Stimulated activated CD8-positive, alpha-beta memory T cell treated with anti-CD3 and anti-CD28 coated beads, Interleukin-12 subunit alpha, Interleukin-12 subunit beta, amount 100 ng/mL, for 24 hours (primary cell): ENCODE results near the gene SLC9A7.

Experiments
- DNase-seq: peaks from one replicate; pipeline ENCODE4 v3.0.0-alpha.2; 2020; ENCODE audit errors: extremely low read depth

The SLC9A7 gene

GRCh38 chrX:46573331-46573891 is 185.5 kb downstream of the SLC9A7 start, which contains the start of gene CHST7:
Gene CHST7 (plus strand): TSS chrX:46573765. CDS start chrX:46573932, 167 bp downstream.
- DNase-seq = no peak

DNA sequence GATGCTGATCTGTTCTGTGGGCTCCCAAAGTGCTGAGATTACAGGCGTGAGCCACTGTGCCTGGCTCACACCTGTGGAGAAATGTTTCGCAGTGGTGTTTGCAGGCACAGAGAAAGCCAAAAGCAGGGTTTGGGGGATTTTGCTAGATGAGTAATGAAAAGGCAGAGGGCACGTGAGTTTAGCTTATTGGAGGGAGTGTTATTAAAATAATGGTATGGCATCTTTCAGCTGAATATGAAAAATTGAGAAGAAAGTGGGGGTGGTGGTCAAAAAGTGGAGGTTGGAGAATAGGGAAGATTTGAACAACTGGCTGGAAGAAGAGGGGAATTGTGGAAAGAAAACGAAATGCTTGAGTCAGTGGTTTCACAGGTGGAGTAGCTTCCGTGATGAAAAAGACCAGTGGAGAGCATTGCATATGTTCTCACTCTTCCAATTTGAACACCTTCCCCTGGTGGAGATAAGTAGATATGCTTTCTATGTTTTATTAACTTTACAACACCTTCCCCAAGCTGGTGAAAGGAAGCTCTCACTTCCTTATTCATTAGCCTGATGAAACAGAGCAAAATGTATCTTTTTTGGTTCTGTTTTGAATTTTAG is 186.5 kb downstream of the SLC9A7 start:
- DNase-seq = no peak

DNA sequence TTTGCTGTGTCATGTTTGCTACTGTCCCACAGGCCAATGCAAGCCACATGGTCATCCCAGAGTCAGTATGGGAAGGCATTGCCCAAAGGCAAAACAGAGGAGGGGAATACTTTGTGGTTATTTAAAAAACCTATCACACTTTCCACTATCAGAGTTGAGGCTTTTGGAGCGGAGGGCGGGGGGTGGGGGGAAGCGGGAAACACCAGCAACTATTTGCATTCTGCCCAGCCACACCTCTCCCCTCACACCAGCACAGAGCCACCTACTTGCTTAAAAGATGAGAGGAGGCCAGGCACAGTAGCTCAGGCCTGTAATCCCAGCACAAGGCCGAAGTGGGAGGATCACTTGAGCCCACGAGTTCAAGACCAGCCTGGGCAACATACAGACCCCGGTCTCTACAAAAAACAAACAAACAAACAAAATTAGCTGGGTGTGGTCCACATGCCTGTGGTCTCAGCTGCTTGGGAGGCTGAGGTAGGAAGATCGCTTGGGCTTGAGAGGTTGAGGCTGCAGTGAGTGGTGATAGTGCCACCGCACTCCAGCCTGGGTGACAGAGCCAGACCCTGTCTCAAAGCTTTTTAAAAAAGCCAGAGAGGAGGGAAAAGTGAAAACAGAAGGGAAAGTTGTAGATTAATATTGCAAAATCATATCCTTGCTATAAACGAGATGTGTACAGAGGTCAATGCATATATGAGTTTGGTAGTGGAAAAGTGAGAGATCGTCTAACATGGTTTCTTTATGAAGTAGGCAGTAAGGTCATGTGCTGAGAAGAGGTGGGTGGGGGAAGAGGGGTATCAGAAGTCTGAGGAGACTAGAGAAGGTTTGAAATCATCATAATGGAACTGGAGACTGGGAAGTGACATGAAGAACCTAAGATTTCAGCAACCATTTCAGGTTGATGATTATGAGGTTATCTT is 187.2 kb downstream of the SLC9A7 start:
- no peak for DNase-seq

DNA sequence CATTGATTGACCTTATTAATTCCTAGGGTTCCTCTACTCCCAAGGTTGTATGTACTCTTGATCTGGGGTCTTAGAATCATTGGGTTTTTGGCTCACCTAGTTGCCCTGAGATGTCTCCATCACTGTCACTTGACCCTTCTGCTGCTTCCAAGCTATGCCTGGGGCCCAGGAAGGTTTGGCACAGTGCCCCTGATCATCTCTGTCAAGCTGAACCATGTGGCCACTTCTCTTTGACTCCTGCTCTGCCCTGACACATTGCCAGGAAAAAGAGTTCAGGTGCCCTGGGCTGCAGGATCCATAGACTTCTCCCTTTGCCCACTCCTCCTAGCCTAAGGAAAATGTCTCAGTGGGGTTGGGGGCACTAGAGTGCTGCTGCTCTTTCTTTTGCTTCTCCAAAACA is 189.3 kb downstream of the SLC9A7 start:
- DNase-seq = no peak

DNA sequence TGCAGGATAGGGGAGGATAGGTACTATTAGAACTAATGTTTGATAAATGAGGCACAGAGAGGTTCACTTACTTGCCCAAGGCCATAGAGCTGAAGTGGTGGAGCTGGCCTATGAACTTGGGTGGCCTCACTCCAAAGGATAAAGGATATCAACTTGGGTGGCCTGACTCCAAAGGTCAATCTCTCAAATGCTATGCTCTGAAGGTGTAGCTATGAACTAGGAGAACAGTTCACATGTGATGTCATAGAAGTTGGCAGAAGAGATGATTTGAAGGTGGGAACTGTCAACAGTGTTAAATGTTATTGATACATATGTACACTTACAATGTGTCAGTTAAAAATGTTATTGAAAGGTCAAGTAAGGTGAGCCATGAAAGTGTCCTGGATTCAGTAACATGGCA is 191.5 kb downstream of the SLC9A7 start:
- DNase-seq = no peak

DNA sequence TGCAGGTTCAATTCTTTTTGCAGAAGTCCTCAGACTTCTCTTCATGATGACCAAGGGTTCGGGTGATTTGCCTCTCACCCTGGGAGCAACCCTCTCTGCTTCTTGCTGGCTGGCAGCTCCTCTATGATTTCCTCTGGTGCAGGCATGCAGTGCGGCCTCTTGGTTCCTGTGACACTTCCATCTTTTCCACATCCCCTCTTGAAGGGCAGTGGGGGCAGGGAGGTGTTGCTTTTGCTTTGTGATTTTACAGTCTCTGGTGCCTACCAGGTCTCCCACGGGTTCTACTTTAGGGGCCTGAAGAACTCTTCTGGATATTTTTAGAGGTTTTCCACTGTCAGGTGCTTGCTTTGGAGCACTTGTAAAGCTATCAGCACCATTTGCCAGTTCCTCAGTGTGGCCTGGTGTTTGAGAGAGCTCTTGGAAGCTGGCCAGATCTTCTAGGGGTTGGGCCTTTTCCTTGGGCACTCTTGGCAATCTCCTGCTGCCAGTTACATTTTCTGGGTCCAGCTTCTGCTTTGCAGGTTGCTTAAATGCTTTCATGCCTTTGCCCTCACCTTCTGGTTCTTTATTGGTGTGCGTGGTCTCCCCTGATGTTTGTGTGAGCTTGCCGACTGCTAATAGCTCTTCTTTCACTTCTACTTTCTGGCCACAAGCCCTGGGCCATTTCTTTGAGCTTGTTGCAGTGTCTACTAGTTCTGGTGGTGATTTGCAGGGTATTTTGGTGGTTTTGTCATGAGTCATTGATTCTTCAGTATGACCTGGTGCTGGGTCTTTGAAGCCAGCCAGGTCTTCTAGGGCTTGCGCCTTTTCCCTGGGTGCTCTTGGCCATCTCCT is 196.9 kb downstream of the SLC9A7 start:
- no peak for DNase-seq

DNA sequence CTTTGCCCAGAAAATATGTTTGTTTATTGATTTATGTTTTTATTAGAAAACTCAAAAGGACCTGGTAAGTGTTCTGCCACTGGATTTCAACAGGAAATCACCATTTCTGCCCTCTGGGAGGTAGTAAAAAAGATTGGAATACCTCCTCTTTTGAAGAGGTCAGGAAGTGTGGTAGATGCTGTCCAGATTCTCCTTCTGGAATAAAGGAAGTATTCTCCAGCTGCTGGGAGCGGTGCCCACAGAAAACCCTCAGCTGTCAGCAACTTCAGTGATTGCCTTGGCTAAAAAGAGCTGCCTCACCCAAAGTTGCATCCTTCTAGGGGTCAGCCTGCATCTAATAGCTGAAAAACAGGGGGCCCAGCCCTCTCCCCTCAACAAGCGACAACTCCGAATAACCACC is 199.9 kb downstream of the SLC9A7 start:
- no peak for DNase-seq

GRCh38 chrX:46554942-46555341 is 204.0 kb downstream of the SLC9A7 start:
- DNase-seq = no peak

DNA sequence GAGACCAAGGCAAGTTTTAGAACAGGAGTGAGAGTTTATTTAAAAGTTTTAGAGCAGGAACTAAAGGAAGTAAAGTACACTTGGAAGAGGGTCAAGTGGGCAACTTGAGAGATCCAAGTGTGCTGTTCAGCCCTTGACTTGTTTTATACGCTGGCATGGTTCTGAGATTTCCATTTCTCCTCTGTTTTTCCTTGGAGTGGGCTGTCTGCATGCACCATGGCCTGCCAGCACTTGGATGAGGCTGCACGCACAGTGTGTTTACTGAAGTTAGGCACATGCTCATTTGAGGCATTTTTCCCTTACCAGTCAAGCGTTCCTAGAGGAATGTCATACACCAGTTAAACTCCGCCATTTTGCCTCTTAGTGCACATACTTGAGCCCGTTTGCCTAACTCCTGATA is 205.0 kb downstream of the SLC9A7 start:
- DNase-seq = no peak

- DNase-seq = no peak
Measured at GRCh38 chrX:46551494-46552128, 207.3 kb downstream of the SLC9A7 start.

- no peak for DNase-seq
Measured at GRCh38 chrX:46549914-46550313, 209.0 kb downstream of the SLC9A7 start.
